CD14-positive monocyte (primary cell): ENCODE measurements around the gene KRT1. TPM values are rescaled to one million over a fixed set of nuclear protein-coding genes. Genes with fewer than 3 reads are reported as not detected.

ENCODE experiments used
- DNase-seq, 3 donors: peaks; one replicate each; pipeline ENCODE4 v3.0.0-alpha.2; 2011 to 2022
- H2AFZ ChIP-seq: 2 replicates; pipeline ENCODE4 v1.6.0; 2012; ENCODE audit warnings: mild to moderate bottlenecking, low read depth, low read length, inconsistent platforms; ENCODE audit not compliant: insufficient read depth, poor library complexity, severe bottlenecking
- H3K27ac ChIP-seq, 2 donors: 1 replicate in 1 of 2; 2 replicates in 1 of 2; pipeline ENCODE4 v1.5.1; 2012 to 2013; ENCODE audit warnings: low read length in 2 of 2, control low read depth in 1 of 2, inconsistent platforms in 1 of 2, low read depth in 1 of 2, mild to moderate bottlenecking in 1 of 2
- H3K27me3 ChIP-seq, 2 donors: one replicate each; pipeline versions ENCODE4 v1.6.0 to v1.6.1; 2011 to 2013; ENCODE audit warnings: low read length in 2 of 2; ENCODE audit not compliant: control insufficient read depth in 2 of 2, insufficient read depth in 2 of 2
- H3K36me3 ChIP-seq, 2 donors: replicated peaks in 1 of 2; 1 replicate in 1 of 2; 2 replicates in 1 of 2; pipeline versions ENCODE4 v1.5.1 to v1.6.1; 2012 to 2013; ENCODE audit warnings: low read length in 2 of 2, control low read depth in 1 of 2, inconsistent platforms in 1 of 2, mild to moderate bottlenecking in 1 of 2; ENCODE audit not compliant: insufficient read depth in 2 of 2, control insufficient read depth in 1 of 2
- H3K4me1 ChIP-seq, 2 donors: 1 replicate in 1 of 2; 2 replicates in 1 of 2; pipeline versions ENCODE4 v1.5.1 to v1.6.1; 2012 to 2013; ENCODE audit warnings: low read length in 2 of 2, control low read depth in 1 of 2, inconsistent platforms in 1 of 2, mild to moderate bottlenecking in 1 of 2, moderate library complexity in 1 of 2; ENCODE audit not compliant: insufficient read depth in 2 of 2, control insufficient read depth in 1 of 2
- H3K4me2 ChIP-seq: replicated peaks from 2 replicates; pipeline ENCODE3; 2012; ENCODE audit warnings: low read length, moderate library complexity, mild to moderate bottlenecking; ENCODE audit not compliant: poor library complexity, severe bottlenecking; ENCODE audit errors: extremely low read depth
- H3K4me3 ChIP-seq, 3 experiments: fragments of 200-600 bp in 1 of 3; sonication (generic) in 1 of 3; replicated peaks in 1 of 3; 1 replicate in 2 of 3; 2 replicates in 1 of 3; pipeline ENCODE4 v1.5.1; 2011 to 2013; ENCODE audit warnings: low read length in 3 of 3, mild to moderate bottlenecking in 3 of 3, control low read depth in 2 of 3, low read depth in 2 of 3, inconsistent platforms in 1 of 3, moderate library complexity in 1 of 3
- H3K79me2 ChIP-seq: 2 replicates; pipeline ENCODE4 v1.6.0; 2012; ENCODE audit warnings: mild to moderate bottlenecking, control low read depth, inconsistent platforms, low read length, moderate library complexity; ENCODE audit not compliant: insufficient read depth
- H3K9ac ChIP-seq: 2 replicates; pipeline ENCODE4 v1.6.0; 2017; ENCODE audit warnings: low read length, mild to moderate bottlenecking; ENCODE audit not compliant: insufficient read depth, poor library complexity, severe bottlenecking
- H3K9me3 ChIP-seq, 2 donors: replicated peaks in 1 of 2; 1 replicate in 1 of 2; 2 replicates in 1 of 2; pipeline versions ENCODE4 v1.5.1 to v1.6.1; 2012 to 2013; ENCODE audit warnings: low read length in 2 of 2, control low read depth in 1 of 2; ENCODE audit not compliant: control insufficient read depth in 1 of 2, insufficient read depth in 1 of 2
- H4K20me1 ChIP-seq: 2 replicates; pipeline ENCODE4 v1.6.0; 2012; ENCODE audit warnings: mild to moderate bottlenecking, low read length, control low read depth, moderate library complexity; ENCODE audit not compliant: insufficient read depth
- H3K27ac Mint-ChIP-seq, 7 donors: one replicate each; pipeline ENCODE4 v1.8.0; 2020; ENCODE audit warnings: mild to moderate bottlenecking in 7 of 7, mixed read lengths in 7 of 7, moderate library complexity in 6 of 7, inconsistent platforms in 2 of 7
- H3K27me3 Mint-ChIP-seq, 3 donors: one replicate each; pipeline ENCODE4 v1.8.0; 2021 to 2022; ENCODE audit warnings: low read depth in 3 of 3, mild to moderate bottlenecking in 3 of 3, mixed read lengths in 3 of 3, moderate library complexity in 3 of 3, inconsistent platforms in 1 of 3
- H3K36me3 Mint-ChIP-seq, 2 donors: one replicate each; pipeline ENCODE4 v1.8.0; 2020; ENCODE audit warnings: mixed read lengths in 2 of 2, inconsistent platforms in 1 of 2, mild to moderate bottlenecking in 1 of 2
- H3K4me1 Mint-ChIP-seq: one replicate; pipeline ENCODE4 v1.8.0; 2020; ENCODE audit warnings: mild to moderate bottlenecking, mixed read lengths
- H3K4me3 Mint-ChIP-seq, 2 donors: one replicate each; pipeline ENCODE4 v1.8.0; 2020; ENCODE audit warnings: mild to moderate bottlenecking in 2 of 2, mixed read lengths in 2 of 2, moderate library complexity in 1 of 2
- H3K9me3 Mint-ChIP-seq, 7 donors: one replicate each; pipeline ENCODE4 v1.8.0; 2020 to 2022; ENCODE audit warnings: mixed read lengths in 7 of 7, mild to moderate bottlenecking in 6 of 7, moderate library complexity in 6 of 7, inconsistent platforms in 2 of 7
- CTCF ChIP-seq: fragments of 200-600 bp; IDR thresholded peaks from one replicate; pipeline ENCODE4 v1.8.0; 2022; ENCODE audit warnings: antibody characterized with exemption, mild to moderate bottlenecking
- WGBS: methylation state at CpG from one replicate; pipeline ENCODE4 v1.1.5; 2013; ENCODE audit warnings: missing lambda C conversion rate; ENCODE audit not compliant: insufficient coverage; 5-methylcytosine and 5-hydroxymethylcytosine counted together
- intact Hi-C, 2 donors: fragments of 100-400 bp; cut with micrococcal nuclease; formaldehyde crosslinking; loops; one replicate each; pipeline versions ENCODE4 v1.15.0 to v1.15.1; 2023
- polyA plus RNA-seq, 3 donors: library from polyadenylated mRNA; depleted of rRNA in 1 of 3; unstranded in 2 of 3; stranded (reverse) in 1 of 3; fragments of 300-500 nt in 2 of 3; fragments of >200 nt in 1 of 3; fragmentation: Illumina TruSeq in 2 of 3; gene quantifications; 1 replicate in 2 of 3; 2 replicates in 1 of 3; pipeline ENCODE4 v1.2.3, GENCODE V29; 2012 to 2021

The KRT1 gene
- polyA plus RNA-seq, 3 donors = not detected

- Mint-ChIP-seq H3K4me1 (no peaks in the 10 kb centered on the region), H3K27ac (no peak within 1 kb of the TSS), H3K9me3 (peaks cover 0 to 2% (median 0%) of the 10 kb centered on the region in 7 donors), H3K4me3 (no peak within 1 kb of the TSS), H3K36me3 (no peaks in the 10 kb centered on the region), H3K27me3 (peaks cover 1 to 6% (median 4%) of the 10 kb centered on the region in 3 donors)
- no peaks in the 10 kb centered on the region for H3K4me1 ChIP-seq
- no peak within 1 kb of the TSS for H3K4me2 ChIP-seq
- no peak for TF ChIP-seq CTCF
- H3K9ac ChIP-seq = no peak within 1 kb of the TSS
- no peak for DNase-seq
- no peaks in the 10 kb centered on the region for H4K20me1 ChIP-seq
- H3K79me2 ChIP-seq = no peaks in the 10 kb centered on the region
- H2AFZ ChIP-seq = no peak within 1 kb of the TSS
- no peaks in the 10 kb centered on the region for H3K36me3 ChIP-seq
- H3K9me3 ChIP-seq = no peaks in the 10 kb centered on the region
- WGBS = no CpG with 5 or more reads among the region's 2 CpGs
- H3K4me3 ChIP-seq = no peak within 1 kb of the TSS
- intact Hi-C loops = no loop called here
- no peaks in the 10 kb centered on the region for H3K27me3 ChIP-seq
- no peak within 1 kb of the TSS for H3K27ac ChIP-seq
Observed at GRCh38 chr12:52703424-52703823, 23.2 kb upstream of the KRT1 start, which contains the start of gene KRT77. Gene KRT77 (minus strand): TSS chr12:52703524. CDS start chr12:52703434, 90 bp downstream.

GRCh38 chr12:52702338-52702737 lies 22.1 kb upstream of the KRT1 start:
- no peak for TF ChIP-seq CTCF
- Mint-ChIP-seq H3K4me3 (no peak overlapping the region), H3K4me1 (no peaks in the 10 kb centered on the region), H3K27ac (no peak overlapping the region), H3K9me3 (peaks cover 0 to 2% (median 0%) of the 10 kb centered on the region in 7 donors), H3K36me3 (no peaks in the 10 kb centered on the region), H3K27me3 (peaks cover 1 to 6% (median 4%) of the 10 kb centered on the region in 3 donors)
- no peak overlapping the region for H3K4me2 ChIP-seq
- 100% methylated on average over 2 of the region's 2 CpGs for WGBS
- H3K27ac ChIP-seq = no peak overlapping the region
- no peaks in the 10 kb centered on the region for H3K4me1 ChIP-seq
- H3K9me3 ChIP-seq = no peaks in the 10 kb centered on the region
- H3K27me3 ChIP-seq = no peaks in the 10 kb centered on the region
- H4K20me1 ChIP-seq = no peaks in the 10 kb centered on the region
- H3K9ac ChIP-seq = no peak overlapping the region
- DNase-seq = no peak
- intact Hi-C loops = no loop called here
- no peaks in the 10 kb centered on the region for H3K79me2 ChIP-seq
- no peaks in the 10 kb centered on the region for H3K36me3 ChIP-seq
- no peak overlapping the region for H2AFZ ChIP-seq
- H3K4me3 ChIP-seq = no peak overlapping the region
